HT1080 (cell line): Measurements from ENCODE around the gene HSF4. TPM values are rescaled to one million over a fixed set of nuclear protein-coding genes. Genes with fewer than 3 reads are reported as not detected.

Experiments
- DNase-seq: peaks from one replicate; pipeline ENCODE4 v3.0.0-alpha.2; 2015; ENCODE audit warnings: low read depth
- total RNA-seq: library from RNA; depleted of rRNA; stranded (reverse); fragments of >200 nt; shearing (Covaris generic); gene quantifications from 2 replicates; pipeline ENCODE4 v1.2.3, GENCODE V29; 2014

The HSF4 gene
- total RNA-seq, 1 experiment from 2014 or later = 9.0 TPM

DNA sequence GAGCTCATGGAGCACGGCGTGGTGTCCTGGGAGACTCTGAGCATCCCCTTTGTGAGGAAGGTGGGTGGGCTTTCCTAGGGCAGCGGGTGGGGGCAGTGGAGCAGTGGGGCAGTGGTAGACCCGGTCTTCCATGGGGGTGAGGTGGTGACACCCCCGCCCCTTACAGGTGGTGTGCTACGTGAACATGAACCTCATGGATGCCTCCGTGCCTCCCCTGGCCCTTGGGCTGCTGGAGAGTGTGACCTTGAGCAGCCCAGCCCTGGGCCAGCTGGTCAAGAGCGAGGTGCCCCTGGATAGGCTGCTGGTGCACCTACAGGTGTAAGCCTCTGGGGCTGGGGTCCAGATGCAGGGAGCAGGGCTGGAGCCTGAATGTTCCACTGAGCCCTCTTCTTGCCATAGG, 35.9 kb downstream of the HSF4 start:
- no peak for DNase-seq

DNA sequence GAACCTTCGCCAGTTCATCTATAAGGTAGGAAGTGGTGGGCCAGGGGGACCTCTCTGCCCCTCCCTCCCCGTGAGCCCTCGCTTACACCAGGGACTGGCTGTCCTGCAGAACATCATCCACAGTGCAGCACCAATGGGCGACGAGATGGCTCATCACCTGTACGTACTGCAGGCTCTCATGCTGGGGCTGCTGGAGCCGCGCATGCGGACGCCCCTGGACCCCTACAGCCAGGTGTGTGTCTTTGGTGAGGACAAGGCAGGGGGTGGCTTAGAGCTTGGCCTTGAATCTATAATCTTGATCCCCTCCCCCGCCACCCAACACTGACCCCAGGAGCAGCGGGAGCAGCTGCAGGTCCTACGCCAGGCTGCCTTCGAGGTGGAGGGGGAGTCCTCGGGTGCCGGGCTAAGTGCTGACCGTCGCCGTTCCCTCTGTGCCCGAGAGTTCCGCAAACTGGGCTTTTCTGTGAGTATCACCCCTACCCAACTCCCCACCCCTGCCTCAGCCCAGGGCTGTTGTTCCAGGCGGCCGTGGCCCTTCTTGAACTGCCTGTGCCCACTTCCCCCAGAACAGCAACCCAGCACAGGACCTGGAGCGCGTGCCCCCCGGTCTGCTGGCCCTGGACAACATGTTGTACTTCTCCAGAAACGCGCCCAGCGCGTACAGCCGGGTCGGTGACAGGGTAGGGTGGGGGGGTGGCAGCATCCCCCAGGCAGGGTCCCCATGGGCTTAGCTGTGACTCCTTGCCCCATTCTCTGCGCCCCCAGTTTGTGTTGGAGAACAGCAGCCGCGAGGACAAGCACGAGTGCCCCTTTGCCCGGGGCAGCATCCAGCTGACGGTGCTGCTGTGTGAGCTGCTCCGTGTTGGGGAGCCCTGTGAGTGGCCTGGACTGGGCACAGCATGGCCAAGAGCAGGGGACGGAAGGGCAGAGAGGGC, 37.1 kb downstream of the HSF4 start:
- no peak for DNase-seq

DNA sequence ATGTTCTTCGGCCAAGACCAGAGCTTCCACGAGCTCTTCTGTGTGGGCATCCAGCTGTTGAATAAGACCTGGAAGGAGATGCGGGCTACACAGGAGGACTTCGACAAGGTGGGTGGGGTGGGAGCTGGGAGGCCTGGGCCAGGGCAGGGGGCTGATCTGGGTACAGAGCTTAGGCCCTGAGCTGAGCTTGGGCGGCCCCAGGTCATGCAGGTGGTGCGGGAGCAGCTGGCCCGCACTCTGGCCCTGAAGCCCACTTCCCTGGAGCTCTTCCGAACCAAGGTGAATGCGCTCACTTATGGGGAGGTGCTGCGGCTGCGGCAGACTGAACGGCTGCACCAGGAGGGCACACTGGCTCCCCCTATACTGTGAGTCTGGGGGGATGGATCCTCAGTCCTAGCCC, 37.9 kb downstream of the HSF4 start:
- no peak for DNase-seq

GRCh38 chr16:67202956-67203493, 38.5 kb downstream of the HSF4 start:
- DNase-seq = no peak

GRCh38 chr16:67204076-67204475, 39.5 kb downstream of the HSF4 start:
- no peak for DNase-seq

- no peak for DNase-seq
These were observed 41.7 kb downstream of the HSF4 start for GRCh38 chr16:67206129-67206837.

GRCh38 chr16:67206838-67207248, 42.3 kb downstream of the HSF4 start:
- no peak for DNase-seq

GRCh38 chr16:67207249-67208091, 42.9 kb downstream of the HSF4 start:
- DNase-seq = peak; percentile 58

DNA sequence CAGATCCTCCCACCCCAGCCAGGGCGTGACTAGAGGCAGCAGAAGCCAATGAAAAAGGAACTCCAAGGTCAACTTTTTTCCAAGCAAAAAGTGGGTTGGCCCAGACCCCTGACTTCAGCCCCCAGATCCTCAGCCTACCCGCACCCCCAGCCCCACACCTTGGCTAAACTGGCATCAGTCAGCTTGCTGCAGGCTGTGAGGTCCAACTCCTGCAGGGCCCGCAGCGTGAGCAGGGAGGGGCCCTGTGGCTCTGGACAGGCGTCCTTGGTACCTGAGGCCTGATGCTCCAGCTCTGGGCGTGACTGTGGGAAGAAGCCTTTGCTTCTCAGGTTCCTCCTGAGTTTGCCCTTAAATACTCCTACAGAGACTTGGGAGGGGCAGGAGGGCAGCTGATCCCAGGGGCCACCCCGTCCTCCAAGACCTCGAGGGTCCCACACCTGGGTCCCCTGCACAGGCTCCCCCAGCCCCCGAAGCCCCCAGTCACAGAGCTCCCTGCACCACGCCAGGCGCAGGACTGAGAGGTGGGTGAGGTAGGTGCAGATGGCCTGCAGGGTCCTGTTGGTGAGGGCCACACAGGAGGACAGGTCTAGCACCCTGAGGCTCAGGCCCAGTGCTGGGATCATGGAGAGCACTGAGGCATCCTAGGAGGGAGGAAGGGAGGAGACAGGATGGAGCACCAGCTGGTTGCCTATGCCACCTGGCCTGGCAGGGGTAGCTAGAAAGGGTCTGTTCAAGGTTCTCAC, 43.8 kb downstream of the HSF4 start:
- DNase-seq = no peak

GRCh38 chr16:67209565-67209964, 45.0 kb downstream of the HSF4 start:
- DNase-seq = no peak

DNA sequence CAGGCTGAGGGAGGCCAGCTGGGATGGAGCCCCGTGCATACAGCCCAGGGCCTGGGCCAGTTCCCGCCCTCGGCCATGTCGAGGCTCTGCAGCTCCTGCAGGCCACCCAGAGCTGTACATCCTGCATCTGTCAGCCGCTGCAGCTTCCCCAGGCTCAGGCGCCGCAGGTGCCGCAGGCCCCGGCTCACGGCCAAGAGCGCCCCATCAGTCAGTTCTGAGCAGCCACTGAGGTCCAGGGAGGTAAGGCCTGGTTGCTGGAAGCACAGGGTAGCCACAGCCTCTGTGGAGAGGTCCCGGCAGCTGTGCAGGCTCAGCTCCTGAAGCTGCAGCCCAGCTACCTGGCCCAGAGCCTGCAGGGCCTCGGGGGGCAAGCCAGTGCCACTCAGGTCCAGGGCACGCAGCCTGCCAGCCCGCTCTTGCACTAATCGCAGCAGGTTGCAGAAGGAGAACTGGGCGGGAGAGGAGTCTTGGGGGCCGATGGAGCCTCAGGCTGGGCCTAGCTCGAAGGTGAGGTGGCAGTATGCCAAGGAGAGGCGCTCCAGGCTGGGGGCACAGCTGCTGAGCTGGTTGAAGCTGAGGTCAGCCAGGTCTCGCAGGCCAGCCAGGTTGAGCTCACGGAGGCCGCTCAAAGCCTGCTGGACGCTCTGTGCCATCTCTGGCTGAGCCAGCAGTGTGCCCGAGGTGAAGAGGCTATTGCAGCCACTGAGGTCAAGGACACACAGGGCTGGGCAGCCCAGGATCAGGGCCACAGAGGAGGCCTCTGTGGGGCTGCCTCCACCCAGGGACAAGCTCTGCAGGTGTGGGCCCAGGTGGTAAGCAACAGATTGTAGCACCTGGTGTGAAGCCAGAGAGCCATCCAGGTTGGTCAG, 45.8 kb downstream of the HSF4 start:
- DNase-seq = no peak

- no peak for DNase-seq
These were observed 47.1 kb downstream of the HSF4 start for GRCh38 chr16:67211674-67212073.

- peak; percentile 69 for DNase-seq
These were observed 48.2 kb downstream of the HSF4 start for GRCh38 chr16:67212766-67213165.

DNA sequence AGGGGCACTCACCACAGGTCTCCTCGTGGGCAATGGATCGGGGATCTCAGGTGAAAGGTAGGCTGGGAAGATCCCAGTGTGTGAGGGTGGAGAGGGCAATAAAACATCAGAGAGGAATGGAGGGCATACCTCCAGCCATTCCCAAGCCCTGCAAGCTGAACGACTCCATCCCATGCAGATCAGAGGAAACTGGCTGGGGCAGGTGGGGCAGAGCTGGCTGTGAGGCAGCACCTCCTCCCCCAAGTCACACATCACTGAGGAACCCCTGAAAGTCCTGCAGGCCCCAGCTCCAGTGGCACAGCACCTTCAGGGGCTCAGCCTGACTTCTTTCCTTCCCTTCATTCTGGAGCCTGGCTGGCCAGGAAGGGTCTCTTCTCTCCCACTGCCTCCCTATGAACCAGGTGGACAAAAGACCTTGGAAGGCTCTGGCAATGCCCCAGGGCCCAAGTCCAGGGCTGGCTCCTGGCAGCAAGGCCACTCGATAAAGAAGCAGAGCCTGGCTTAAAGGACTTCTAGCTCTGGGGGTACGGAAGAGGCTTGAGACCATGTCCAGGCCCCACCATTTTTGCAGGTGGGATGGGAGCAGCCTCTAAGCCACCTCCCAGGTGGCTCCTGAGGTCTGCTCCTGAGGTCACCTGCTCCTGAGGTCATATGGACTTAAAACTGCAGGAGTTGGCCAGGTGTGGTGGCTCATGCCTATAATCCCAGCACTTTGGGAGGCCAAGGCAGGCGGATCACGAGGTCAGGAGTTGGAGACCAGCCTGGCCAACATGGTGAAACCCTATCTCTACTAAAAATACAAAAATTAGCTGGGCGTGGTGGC, 48.9 kb downstream of the HSF4 start:
- DNase-seq = no peak

DNA sequence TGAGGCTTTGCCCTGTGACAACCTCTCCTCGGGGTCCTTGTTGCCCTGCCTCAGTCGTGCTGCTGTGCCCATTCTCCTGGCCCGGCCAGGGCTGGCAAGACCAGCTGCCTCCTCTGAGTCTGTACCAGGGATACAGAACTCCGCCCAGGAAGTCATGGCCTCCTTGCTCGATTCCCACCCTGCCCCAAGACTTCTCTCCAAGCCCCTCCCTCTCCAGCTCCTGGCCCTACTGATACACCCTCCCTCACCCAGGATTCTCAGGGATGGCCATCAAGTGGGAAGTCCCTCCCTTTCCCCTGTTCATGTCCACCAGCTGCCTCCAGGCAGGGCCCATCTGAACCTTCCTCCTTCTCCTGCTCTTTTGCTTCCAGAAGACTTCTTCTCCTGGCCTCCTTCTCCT, 51.2 kb downstream of the HSF4 start:
- DNase-seq = peak; percentile 30

GRCh38 chr16:67216612-67217490, 52.3 kb downstream of the HSF4 start:
- no peak for DNase-seq
